ENCODE measurements around the gene SCN3A. TPM values are rescaled to one million over a fixed set of nuclear protein-coding genes. Genes with fewer than 3 reads are reported as not detected.

SCN3A gene
- not detected in 2 replicates for total RNA-seq

- H3K36me3 ChIP-seq (ENCODE audit: control insufficient read depth, insufficient read depth, low read length) = no peaks in the 10 kb centered on the region
- no peak within 1 kb of the TSS for H3K4me3 ChIP-seq (ENCODE audit: low read depth, low read length)
- DNase-seq (ENCODE audit: low read depth) (peak; percentile 50), FAIRE-seq (no peak)
- H3K27me3 ChIP-seq (ENCODE audit: control insufficient read depth, insufficient read depth, low read length) = no peaks in the 10 kb centered on the region
- TF ChIP-seq, protein P1, sequence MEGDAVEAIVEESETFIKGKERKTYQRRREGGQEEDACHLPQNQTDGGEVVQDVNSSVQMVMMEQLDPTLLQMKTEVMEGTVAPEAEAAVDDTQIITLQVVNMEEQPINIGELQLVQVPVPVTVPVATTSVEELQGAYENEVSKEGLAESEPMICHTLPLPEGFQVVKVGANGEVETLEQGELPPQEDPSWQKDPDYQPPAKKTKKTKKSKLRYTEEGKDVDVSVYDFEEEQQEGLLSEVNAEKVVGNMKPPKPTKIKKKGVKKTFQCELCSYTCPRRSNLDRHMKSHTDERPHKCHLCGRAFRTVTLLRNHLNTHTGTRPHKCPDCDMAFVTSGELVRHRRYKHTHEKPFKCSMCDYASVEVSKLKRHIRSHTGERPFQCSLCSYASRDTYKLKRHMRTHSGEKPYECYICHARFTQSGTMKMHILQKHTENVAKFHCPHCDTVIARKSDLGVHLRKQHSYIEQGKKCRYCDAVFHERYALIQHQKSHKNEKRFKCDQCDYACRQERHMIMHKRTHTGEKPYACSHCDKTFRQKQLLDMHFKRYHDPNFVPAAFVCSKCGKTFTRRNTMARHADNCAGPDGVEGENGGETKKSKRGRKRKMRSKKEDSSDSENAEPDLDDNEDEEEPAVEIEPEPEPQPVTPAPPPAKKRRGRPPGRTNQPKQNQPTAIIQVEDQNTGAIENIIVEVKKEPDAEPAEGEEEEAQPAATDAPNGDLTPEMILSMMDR (IDR thresholded peaks at IDR 0.05; ENCODE audit: insufficient read depth, low read length, severe bottlenecking) = peak; percentile 71
Observed at GRCh38 chr2:165203689-165204559, at the start of gene SCN3A. SCN3A (minus strand) TSS chr2:165204050; CDS start chr2:165176394, 27,656 bp downstream.

DNA sequence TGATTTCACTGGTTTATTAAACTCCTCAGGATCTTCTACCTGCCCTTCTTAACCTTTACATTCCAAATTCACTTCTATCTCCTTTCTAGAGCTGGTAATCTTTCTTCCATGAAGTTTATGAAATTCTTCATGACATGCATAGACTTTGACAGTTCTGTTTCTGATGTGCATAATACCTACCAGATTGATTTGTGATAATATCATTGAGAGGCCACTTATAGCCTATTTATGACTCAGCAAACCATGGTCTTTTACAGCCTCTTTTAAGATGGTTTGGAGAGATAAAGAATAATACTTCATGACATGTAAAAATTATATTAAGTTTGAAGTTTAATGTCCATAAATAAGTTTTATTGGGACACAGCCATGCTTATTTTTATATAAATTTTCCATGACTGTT, 49.3 kb upstream of the SCN3A start:
- H3K27me3 ChIP-seq (ENCODE audit: control insufficient read depth, insufficient read depth, low read length) = no peaks in the 10 kb centered on the region
- FAIRE-seq = no peak
- TF ChIP-seq, protein P1 (IDR thresholded peaks at IDR 0.05; ENCODE audit: insufficient read depth, low read length, severe bottlenecking) = no peak
- no peaks in the 10 kb centered on the region for H3K36me3 ChIP-seq (ENCODE audit: control insufficient read depth, insufficient read depth, low read length)
- no peak overlapping the region for H3K4me3 ChIP-seq (ENCODE audit: low read depth, low read length)
- no peak for DNase-seq (ENCODE audit: low read depth)

- no peak overlapping the region for H3K4me3 ChIP-seq (ENCODE audit: low read depth, low read length)
- no peak for DNase-seq (ENCODE audit: low read depth)
- no peaks in the 10 kb centered on the region for H3K36me3 ChIP-seq (ENCODE audit: control insufficient read depth, insufficient read depth, low read length)
- no peak for FAIRE-seq
- TF ChIP-seq, protein P1 (IDR thresholded peaks at IDR 0.05; ENCODE audit: insufficient read depth, low read length, severe bottlenecking) = no peak
- H3K27me3 ChIP-seq (ENCODE audit: control insufficient read depth, insufficient read depth, low read length) = no peaks in the 10 kb centered on the region
Observed at GRCh38 chr2:165251366-165251765, 47.5 kb upstream of the SCN3A start.

DNA sequence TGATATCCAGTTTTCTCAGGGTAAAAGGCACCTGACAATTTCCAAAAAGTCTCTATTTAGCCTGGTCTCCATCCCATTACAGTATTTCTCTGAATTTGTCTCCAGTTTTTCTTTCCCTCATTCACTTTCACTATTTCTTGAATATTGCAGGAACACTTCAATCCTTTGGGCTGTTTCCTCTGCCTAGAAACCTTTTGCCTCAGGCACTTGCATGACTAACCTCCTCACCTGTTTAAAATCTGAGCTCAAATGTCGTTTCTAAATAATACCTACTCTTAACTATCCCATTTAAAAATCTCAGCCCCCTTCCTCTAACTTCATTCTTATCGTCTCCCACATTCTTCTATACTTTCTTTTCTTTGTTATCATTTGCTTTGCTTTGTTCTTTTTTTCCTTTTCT, 44.4 kb upstream of the SCN3A start:
- TF ChIP-seq, protein P1 (IDR thresholded peaks at IDR 0.05; ENCODE audit: insufficient read depth, low read length, severe bottlenecking) = no peak
- no peak for FAIRE-seq
- no peak for DNase-seq (ENCODE audit: low read depth)
- Histone ChIP-seq H3K4me3 (ENCODE audit: low read depth, low read length) (no peak overlapping the region), H3K36me3 (ENCODE audit: control insufficient read depth, insufficient read depth, low read length) (no peaks in the 10 kb centered on the region), H3K27me3 (ENCODE audit: control insufficient read depth, insufficient read depth, low read length) (no peaks in the 10 kb centered on the region)

DNA sequence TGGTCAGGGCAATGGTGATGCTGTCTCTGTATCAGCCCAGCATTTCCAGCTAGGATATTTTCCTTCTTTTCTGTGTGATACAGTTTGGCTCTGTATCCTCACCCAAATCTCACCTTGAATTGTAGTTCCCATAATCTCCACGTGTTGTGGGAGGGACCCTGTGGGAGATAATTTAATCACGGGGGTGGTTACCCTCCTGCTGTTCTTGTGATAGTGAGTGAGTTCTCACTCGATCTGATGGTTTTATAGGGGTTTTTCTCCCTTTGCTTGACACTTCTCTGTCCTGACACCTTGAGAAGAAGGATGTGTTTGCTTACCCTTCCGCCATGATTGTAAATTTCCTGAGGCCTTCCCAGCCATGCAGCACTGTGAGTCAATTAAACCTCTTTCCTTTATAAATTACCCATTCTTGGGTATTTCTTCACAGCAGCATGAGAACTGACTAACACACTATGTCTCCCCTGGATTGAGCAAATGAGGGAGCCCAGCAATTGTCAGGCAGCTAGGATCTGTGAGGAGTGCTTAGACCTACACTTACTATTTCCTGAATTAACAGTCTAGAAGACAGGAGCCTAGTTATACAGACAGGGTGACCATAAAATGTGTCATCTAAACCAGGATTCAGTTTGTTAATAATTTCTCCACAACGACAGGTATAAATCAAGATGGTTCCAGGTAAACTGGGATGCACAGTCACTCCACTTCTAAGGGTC, 41.4 kb upstream of the SCN3A start:
- no peak for FAIRE-seq
- TF ChIP-seq, protein P1 (IDR thresholded peaks at IDR 0.05; ENCODE audit: insufficient read depth, low read length, severe bottlenecking) = no peak
- no peak for DNase-seq (ENCODE audit: low read depth)
- Histone ChIP-seq H3K4me3 (ENCODE audit: low read depth, low read length) (no peak overlapping the region), H3K27me3 (ENCODE audit: control insufficient read depth, insufficient read depth, low read length) (no peaks in the 10 kb centered on the region), H3K36me3 (ENCODE audit: control insufficient read depth, insufficient read depth, low read length) (no peaks in the 10 kb centered on the region)

All from bronchial epithelial cell (primary cell).